Activated T-cell treated with anti-CD3 and anti-CD28 coated beads, Interleukin-2, amount 50 U/mL, for 1 hour (primary cell): ENCODE results near the gene WWTR1.

Experiments
- DNase-seq: peaks from one replicate; pipeline ENCODE4 v3.0.0-alpha.2; 2020

The WWTR1 gene

DNA sequence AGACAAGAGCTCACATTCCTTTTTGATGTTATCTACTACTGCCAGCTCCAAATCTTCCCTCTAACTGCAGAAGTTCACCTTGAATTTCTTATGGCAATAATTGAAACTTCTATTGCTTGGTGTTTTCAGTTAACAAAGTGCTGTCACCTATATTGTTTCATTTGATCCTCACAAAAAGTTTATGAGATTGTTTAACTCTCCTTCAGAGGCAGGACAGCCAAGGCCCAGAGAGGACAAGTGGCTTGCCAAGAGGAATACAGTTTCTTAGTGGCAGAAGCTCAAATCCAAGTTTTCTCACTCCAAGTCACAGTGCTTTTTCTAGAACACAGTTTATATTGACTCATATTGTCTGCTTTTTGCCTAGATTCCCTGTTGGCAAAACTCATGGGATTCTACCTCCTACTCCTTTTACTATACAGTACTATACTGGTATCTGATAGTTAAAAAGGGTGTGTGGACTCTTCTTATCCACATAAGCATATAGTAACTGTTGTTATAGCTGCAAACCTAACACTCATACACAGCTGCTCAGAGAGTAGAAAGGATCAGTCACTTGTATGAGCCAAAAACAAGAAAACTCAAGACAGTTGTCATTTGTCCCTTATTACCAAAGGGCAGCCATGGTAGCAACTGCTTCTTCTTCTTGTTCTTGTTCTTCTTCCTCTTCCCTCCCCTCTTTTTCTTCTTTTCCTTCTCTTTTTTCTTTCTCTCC lies 167.4 kb downstream of the WWTR1 start:
- DNase-seq = no peak

DNA sequence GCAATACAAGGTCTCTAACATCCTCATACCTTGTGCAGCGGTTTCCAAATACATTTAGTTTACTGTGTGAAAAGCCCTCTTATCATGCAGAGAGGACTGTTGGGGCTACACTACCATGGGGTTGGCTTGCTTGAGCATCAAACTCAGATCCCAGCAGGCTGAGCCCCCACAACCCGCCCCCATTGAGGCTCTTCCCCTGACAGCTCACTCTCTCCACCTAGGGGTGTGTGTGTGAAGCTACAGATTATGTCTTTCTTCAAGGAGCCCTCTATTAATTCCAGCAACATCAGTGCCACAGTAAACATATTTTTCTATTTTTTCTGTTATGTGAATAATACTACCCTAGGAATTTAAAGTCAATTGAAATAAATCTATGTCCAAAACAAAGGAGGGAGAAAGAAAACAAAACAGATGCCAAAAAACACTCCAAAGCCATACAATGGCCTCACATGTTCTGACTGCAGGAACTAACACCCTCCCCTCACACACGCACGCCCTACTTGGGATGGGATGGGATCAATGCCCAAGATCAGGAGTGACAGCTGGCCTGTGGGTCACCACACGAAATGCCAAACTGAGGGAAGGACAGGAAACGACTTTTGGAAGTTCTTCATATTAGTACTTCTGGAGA lies 168.7 kb downstream of the WWTR1 start:
- DNase-seq = no peak

DNA sequence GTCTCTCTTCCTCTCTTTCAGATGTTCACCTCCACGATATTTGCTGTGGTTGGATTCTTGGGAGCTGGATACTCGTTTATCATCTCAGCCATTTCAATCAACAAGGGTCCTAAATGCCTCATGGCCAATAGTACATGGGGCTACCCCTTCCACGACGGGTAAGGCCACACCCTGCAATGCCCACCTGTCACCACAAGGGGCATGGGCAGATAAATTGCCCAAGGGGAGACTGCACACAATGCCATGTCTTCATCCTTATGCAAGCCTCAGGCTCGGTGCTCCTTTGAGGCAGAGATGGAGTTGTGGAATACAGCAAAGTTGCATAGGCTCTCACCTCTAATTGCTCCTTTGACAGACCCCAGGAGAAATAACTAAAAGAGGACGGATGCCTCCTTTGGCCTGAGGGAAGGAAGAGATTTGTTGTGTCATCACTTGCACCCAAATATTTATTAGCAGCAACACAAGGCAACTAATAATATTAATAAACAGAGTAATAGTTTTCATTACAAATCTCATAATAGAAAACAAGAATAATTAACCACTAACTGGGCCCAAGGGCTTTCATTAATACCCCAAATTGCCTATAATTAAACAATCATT lies 170.1 kb downstream of the WWTR1 start:
- DNase-seq = peak; percentile 31

DNA sequence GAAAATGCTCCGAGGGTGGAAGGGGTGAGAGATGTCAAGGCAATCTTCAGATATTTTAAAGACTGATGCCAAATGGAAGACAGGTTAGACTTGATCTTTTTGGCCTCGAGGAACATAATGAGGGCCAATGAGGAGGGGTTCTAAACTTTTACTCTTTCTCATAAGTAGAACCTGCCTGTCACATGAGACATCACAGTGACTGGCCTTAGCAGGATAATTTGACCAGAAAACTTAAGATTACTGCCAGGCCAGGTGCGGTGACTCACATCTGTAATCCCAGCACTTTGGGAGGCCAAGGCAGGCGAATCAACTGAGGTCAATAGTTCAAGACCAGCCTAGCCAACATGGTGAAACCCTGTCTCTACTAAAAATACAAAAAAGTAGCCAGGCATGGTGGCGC lies 171.1 kb downstream of the WWTR1 start:
- DNase-seq = no peak

DNA sequence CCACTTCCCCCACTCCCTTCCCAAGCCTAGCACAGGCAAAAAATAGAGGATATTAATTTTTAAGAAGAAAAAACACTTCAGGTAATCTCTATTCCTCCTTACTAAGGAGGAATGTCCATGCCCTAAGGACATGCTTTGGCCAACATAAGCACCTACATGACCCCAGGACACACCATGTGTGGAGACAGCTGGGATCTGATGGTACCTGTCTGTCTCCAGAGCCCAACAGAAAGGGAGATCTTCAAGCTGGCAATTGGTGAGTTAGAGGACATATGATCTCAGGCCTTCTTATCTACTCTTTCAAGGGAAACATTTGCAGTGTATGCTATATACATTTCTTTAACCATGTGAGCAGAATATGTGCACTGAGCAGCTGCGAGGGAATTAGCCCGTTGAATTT lies 176.3 kb downstream of the WWTR1 start:
- no peak for DNase-seq

DNA sequence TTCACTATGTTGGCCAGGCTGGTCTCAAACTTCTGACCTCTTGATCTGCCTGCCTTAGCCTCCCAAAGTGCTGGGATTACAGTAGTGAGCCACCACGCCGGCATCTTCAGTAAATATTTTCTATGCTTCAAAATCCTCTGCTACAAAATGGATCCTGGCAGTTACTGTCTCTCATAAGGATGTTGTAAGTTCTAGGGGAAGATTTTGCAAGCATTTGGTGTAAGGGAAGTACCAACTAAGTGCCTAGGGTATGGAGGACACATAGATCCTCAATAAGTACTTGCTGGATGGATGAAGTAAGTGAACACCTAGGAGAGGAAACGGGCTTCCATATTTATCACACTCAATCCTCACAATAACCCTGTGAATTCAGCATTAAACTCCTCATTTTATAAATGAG lies 176.8 kb downstream of the WWTR1 start:
- no peak for DNase-seq

DNA sequence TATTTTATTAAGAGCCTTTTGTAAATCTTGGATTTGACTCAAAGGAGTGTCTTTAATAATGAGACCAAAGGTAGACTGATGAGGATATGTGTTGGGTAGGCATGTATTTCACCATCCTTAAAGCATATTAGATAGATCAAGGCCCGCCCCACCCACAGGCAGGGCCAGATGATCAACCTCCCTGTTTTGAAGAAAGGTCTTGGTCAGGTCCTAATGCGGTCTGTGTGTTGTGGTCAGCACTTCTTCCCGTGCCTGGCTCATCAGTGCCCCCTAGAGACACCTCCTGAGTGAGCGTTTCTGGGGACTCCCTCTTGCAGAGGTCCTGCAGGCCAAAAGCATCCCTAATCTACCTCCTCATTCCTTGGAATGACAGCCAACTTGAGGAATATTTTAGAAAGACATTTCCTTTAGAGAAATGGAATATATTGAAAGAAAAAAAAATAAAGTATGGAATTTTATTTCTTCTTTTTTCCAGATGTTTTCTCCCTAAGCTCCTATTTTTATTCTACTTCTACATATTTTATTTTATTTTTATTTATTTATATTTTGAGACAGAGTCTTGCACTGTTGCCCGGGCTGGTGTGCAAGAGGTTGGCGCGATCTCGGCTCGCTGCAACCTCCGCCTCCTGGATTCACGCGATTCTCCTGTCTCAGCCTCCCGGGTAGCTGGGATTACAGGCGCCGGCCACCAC lies 177.4 kb downstream of the WWTR1 start:
- no peak for DNase-seq

DNA sequence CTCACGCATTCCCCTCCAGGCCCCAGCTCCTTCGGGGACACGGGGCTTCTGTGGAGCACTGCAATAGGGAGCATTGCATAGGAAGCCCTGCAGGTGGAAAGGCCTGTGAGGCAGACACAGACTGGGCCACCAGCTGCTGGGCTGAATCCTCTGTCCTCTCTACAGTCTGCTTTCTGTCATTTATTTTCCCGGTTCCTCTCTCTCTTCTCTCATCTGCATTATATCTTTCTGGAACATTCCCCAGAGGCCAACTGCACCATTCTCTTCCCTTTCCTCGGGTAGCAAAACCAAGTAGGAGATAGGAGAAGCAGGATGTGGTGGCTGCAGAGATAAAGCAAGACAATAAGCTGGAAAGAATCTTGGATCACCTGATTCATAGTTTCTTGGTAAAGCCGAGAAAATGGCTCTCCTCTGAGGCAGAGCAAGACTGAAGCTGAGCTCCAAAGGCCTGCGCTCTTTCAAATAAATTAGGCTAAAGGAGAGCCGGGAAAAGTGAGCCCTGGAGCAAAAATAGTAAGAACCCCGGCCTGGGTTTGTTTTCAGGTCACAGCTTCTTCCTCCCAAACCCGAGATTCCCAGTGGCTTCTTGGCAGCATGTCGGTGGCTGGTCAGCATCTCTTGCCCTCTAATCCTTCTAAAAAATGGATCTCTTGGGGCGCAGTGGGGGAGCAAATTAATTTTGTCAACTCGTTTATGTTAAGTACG lies 178.1 kb downstream of the WWTR1 start:
- DNase-seq = no peak

DNA sequence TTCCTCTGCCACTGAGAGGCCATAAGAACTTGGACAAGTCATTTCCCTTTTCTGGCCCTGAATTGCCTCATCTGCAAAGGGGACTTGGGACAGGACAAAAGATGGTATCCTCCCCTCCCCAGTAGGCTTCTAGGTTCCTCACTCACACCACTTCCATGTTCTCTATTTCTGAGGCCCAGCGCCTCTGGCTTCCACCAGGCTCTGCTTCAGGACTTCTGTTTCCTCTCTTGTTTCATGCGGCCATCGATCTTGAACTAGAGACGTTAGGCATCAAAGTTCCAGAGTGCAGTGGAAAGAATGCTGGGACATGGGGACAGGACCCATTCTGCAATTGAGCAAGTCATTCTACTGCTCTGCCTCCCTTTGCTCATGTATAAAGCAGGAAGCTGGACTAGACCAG lies 181.6 kb downstream of the WWTR1 start:
- no peak for DNase-seq

DNA sequence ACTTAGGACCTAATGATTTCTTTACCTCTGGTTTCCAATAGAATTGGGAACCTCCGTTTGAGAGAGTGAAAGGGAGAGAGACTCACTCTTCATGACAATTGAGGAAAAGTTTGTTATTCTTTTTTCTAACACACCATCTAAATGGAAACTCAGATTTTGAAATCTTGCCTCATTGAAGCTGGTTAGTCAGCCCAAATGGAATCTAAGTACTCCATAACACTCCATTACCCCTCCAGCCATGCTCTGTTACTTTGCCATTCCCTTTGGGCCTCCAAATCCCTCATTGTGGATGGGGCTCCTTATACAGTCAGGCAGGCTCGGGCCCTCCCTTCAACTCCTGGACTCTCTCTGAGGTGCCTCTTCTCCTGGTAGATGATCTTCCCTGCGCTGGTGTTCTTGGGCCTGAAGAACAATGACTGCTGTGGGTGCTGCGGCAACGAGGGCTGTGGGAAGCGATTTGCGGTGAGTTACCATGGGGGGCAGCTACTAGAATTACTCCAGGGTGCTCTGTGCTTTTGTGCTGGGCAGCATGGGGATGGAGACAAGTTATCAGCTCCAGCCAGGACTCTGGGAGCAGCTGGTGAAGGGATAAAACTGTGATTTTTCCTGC lies 182.3 kb downstream of the WWTR1 start:
- DNase-seq = no peak

DNA sequence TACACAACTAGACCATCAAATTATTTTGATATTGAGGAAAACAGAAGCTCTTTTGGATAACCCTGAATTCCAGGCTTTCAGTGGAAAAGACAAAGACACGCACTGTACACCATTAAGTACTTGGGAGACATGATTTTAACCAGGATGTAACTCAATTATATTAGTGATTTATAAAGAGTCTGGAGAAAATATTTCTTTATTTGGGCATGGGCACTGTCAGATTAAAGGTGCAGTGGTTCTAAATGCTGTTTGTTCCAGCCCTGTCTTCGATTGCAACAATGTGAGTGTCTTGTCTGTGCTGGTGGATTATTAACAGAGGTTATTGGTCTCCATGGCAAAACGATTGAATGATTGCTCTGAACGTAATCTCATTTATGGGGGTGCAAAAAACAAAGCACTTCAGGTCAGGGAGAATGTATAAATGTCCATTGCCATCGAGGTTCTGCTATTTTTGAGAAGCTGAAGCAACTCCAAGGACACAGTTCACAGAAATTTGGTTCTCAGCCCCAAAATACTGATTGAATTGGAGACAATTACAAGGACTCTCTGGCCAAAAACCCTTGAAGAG lies 183.5 kb downstream of the WWTR1 start, which contains the start of gene TM4SF4:
Gene TM4SF4, plus strand, starts transcription at position 448 of the 568 bp plus-strand sequence. CDS start 181 bp downstream, outside the sequence.
- no peak for DNase-seq

DNA sequence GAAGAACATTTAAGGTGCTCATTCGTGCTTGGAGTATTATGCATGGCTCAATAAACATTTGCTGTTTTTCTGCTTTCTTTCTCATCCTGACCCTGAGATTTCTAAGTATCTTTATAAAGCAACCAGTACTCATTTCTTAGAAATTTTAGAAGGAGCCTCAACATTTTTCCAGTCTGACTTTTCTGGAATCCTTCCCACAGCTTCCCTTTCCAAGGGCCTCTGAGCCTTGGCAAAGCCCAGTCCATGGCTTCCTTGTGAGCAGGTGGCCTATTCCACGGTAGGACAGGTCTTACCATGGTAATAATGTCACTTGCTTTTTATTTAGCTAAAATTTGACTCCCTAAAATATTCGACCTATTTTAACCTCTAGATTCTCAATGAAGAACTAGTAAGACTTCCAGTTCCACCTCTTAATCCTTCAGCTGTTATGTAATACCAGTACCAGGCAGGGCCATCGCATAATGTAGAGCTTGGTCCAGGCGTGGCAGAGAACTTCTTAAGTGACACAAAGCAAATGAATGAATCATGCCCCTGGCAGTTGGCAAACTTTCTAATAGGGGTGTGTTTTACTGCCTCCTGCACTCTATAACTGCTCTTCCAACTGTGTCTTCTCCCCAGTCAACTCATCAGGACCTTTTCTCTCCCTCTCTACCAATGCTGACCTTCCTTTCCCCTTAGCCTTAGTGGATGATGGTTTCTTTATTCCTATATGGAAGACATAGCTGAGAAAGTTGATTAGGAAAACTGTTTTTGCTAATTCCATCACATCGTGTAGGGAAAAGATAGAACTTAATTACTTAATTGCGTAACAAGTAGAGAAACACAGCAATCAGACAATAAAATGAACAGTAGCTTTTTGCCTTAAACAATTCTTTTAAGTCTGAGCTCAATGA lies 184.2 kb downstream of the WWTR1 start:
- no peak for DNase-seq

DNA sequence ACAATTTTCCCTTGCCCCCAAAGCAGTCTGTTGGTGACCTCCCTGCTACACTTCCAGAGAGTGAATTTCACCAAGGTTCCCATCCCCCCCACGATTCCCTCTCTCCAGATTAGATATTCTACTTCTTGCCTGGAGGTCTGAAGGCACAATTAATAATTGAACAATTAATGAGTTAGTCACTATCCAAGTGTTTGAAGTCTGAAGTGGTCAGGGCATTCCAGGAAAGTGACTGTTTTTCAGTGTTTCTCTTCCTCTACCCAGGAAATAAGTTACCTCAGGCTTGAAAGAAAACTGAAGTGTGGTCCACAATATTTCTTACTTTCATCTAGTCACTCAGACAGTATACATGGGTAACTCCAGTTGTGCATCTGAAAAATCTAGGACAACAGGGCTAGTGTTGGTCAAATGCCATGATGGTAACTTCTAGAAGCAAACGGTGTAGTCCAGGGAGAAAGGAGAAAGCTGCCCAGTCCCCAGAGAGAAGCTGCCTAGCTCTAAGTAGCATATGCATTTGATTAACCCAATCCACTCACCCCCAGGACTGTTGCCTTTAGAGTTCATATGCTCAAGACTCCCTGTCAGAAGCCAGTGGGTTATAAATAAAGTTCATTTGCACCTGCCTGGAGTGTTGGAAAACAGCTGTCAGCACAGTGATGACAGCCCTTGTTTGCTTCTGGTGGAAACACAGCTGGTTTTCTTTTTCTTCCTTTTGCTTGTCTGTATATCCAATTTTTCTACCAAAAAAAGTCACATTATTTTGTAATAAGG lies 185.6 kb downstream of the WWTR1 start:
- DNase-seq = no peak

DNA sequence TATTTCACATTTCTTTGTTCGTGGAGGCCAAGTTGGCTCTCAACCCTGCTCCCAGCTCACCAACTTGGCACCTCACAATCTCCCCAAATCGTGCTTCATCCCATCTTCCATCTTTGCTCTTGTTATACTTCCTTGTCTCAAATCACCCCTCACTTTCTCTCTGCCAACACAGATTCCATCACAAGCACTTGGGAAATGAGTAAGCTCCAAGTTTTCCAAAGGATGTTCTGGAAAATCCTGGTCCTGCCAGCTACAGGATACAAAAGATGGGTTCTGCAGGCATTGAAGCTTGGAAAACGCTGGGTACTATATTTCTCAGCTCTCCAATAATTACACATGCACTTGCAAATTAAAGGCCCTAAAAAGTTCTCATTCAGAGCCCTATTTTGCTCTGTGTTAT lies 187.4 kb downstream of the WWTR1 start:
- no peak for DNase-seq

DNA sequence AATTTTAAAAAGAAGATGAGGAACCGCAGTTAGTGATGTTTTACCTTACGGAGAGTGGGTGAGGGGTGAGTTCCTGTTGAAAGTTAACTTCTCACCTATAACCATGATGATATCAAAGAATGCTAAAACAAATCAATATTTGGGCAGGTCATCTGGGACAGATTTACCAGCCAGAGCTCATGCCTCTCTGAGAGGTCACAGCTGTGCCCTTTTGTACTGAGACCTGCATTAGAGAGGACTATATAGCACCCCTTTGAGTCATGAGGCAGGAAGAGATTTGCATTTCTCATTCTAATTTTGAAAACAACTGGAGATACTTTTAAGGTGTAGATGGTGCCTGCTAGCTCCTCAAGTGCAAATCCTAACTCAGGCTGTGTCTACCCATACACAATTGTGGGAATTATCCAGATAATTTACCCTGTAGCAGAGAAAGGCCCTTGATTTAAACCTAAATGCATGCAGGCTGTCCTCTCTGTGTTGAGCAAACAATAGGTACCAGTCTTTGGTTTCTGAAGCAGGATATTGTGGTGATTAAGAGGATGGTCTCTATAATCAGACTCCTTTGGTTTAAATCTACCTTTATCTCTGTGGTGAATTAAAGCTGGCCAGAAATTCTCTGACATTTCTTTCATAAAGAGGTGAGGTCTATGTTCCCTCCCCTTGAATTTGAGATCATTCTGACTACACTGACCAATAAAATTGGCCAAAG lies 189.2 kb downstream of the WWTR1 start:
- DNase-seq = no peak
